Sigmoid colon (tissue), 7 donors: ENCODE measurements around the gene GGA3. TPM values are rescaled to one million over a fixed set of nuclear protein-coding genes. Genes with fewer than 3 reads are reported as not detected.
"Not testable (repeated sequence)": the region's sequence is repeated elsewhere in the genome, so short reads cannot be mapped to it uniquely, and the experiment has no call there.

Source experiments
- DNase-seq: peaks from one replicate; pipeline ENCODE4 v3.0.0-alpha.2; 2019
- H3K27ac ChIP-seq, 4 donors: fragments of 200-600 bp; sonication (generic); one replicate each; pipeline ENCODE4 v1.5.1; 2016 to 2019; ENCODE audit warnings: mild to moderate bottlenecking in 1 of 4
- H3K27me3 ChIP-seq, 3 donors: fragments of 200-600 bp; sonication (generic); one replicate each; pipeline ENCODE4 v1.5.1; 2019; ENCODE audit warnings: mild to moderate bottlenecking in 1 of 3
- H3K36me3 ChIP-seq, 4 donors: fragments of 200-600 bp; sonication (generic); one replicate each; pipeline ENCODE4 v1.5.1; 2016 to 2019
- H3K4me1 ChIP-seq, 4 donors: fragments of 200-600 bp; sonication (generic); one replicate each; pipeline ENCODE4 v1.5.1; 2017 to 2019
- H3K4me3 ChIP-seq, 4 donors: fragments of 200-600 bp; sonication (generic); one replicate each; pipeline ENCODE4 v1.5.1; 2017 to 2019; ENCODE audit warnings: mild to moderate bottlenecking in 2 of 4, moderate library complexity in 1 of 4
- H3K9me3 ChIP-seq, 4 donors: fragments of 200-600 bp in 3 of 4; sonication (generic) in 3 of 4; one replicate each; pipeline versions ENCODE4 v1.5.1 to v1.6.1; 2013 to 2019
- CTCF ChIP-seq, 4 experiments: fragments of 450-650 bp in 3 of 4; fragments of 200-600 bp in 1 of 4; IDR thresholded peaks; one replicate each; pipeline ENCODE4 v1.5.1; 2016 to 2019; ENCODE audit warnings: antibody characterized with exemption in 4 of 4, mild to moderate bottlenecking in 3 of 4, moderate library complexity in 2 of 4
- EP300 ChIP-seq, 4 donors: sonication (generic); formaldehyde crosslinking; IDR thresholded peaks; one replicate each; pipeline ENCODE4 v1.6.1; 2017; ENCODE audit warnings: antibody characterized with exemption in 4 of 4
- POLR2A ChIP-seq, 2 donors: fragments of 450-650 bp; IDR thresholded peaks; one replicate each; pipeline ENCODE4 v1.6.1; 2016; ENCODE audit warnings: antibody characterized with exemption in 2 of 2, mild to moderate bottlenecking in 2 of 2, moderate library complexity in 2 of 2
- POLR2AphosphoS5 ChIP-seq, 4 donors: sonication (generic); formaldehyde crosslinking; IDR thresholded peaks; one replicate each; pipeline ENCODE4 v1.6.1; 2017; ENCODE audit warnings: antibody characterized with exemption in 4 of 4
- WGBS, 2 donors: extraction: QIAGEN DNeasy Blood & Tissue Kit; methylation state at CpG; one replicate each; pipeline ENCODE4 v1.1.7; 2013; 5-methylcytosine and 5-hydroxymethylcytosine counted together
- intact Hi-C: fragments of 100-400 bp; cut with DNase I; formaldehyde crosslinking; loops from one replicate; pipeline ENCODE4 v1.15.1; 2023
- polyA plus RNA-seq, 3 donors: library from polyadenylated mRNA; stranded (reverse); fragments of 200-250 nt; gene quantifications; one replicate each; pipeline ENCODE4 v1.2.3, GENCODE V29; 2013
- total RNA-seq, 4 donors: library from RNA; depleted of rRNA; stranded (reverse); fragments of >200 nt; gene quantifications; one replicate each; pipeline ENCODE4 v1.1.0, GENCODE V29; 2016
- donor health status: healthy with polysubstance abuse.
- donor health status: Bipolar disorder and iron deficiency.
- donor health status: healthy.

Gene GGA3
- total and polyA plus RNA-seq, 7 donors: 10.2 to 35.8 (median 17.4) TPM

GRCh38 chr17:75287221-75287620 is 25.8 kb upstream of the GGA3 start:
- no peaks in the 10 kb centered on the region for H3K9me3 ChIP-seq
- 73 to 87% methylated on average over 9 of the region's 9 CpGs for WGBS, 2 donors
- intact Hi-C loops: loop anchor here (5.0 to 10.0 kb wide), 2 partner anchors 230 to 298 kb away; partner anchors contain the start of genes CASKIN2, MYO15B and TSEN54
- H3K4me3 ChIP-seq: no peak overlapping the region
- H3K4me1 ChIP-seq: peaks cover 0 to 15% (median 5%) of the 10 kb centered on the region in 4 donors
- DNase-seq: no peak
- no peak overlapping the region for H3K27ac ChIP-seq
- no peaks in the 10 kb centered on the region for H3K27me3 ChIP-seq
- H3K36me3 ChIP-seq: peaks cover 0 to 31% (median 5%) of the 10 kb centered on the region in 4 donors
- no peak for TF ChIP-seq EP300 (IDR thresholded peaks at IDR 0.05)
- TF ChIP-seq POLR2A (IDR thresholded peaks at IDR 0.05): no peak
- no peak for TF ChIP-seq POLR2AphosphoS5 (IDR thresholded peaks at IDR 0.05)
- no peak for TF ChIP-seq CTCF (IDR thresholded peaks at IDR 0.05)

- Histone ChIP-seq H3K27ac (no peak overlapping the region), H3K4me1 (peaks cover 0 to 10% (median 5%) of the 10 kb centered on the region in 4 donors), H3K27me3 (no peaks in the 10 kb centered on the region), H3K9me3 (no peaks in the 10 kb centered on the region), H3K4me3 (no peak overlapping the region), H3K36me3 (peaks cover 0 to 37% (median 5%) of the 10 kb centered on the region in 4 donors)
- intact Hi-C loops: loop anchor here (5.0 to 10.0 kb wide), 2 partner anchors 232 to 300 kb away; partner anchors contain the start of genes CASKIN2, MYO15B and TSEN54
- TF ChIP-seq CTCF (IDR thresholded peaks at IDR 0.05) (no peak), EP300 (IDR thresholded peaks at IDR 0.05) (no peak), POLR2A (IDR thresholded peaks at IDR 0.05) (no peak), POLR2AphosphoS5 (IDR thresholded peaks at IDR 0.05) (no peak)
- no peak for DNase-seq
- WGBS, 2 donors: 85 to 95% methylated on average over 6 of the region's 6 CpGs
These were observed 23.7 kb upstream of the GGA3 start for GRCh38 chr17:75285123-75285522.

GRCh38 chr17:75280189-75280588 is 18.8 kb upstream of the GGA3 start:
- not testable (repeated sequence) for H3K9me3 ChIP-seq, DNase-seq, H3K4me3 ChIP-seq, H3K27me3 ChIP-seq, H3K4me1 ChIP-seq, H3K27ac ChIP-seq
- intact Hi-C loops: loop anchor here (10.0 kb wide), 1 partner anchor 305 kb away; the partner anchor contains the start of gene MYO15B
- H3K36me3 ChIP-seq: peaks cover 0 to 39% (median 6%) of the 10 kb centered on the region in 4 donors
- 95% methylated on average over 4 of the region's 4 CpGs for WGBS, 2 donors

- H3K9me3 ChIP-seq: no peaks in the 10 kb centered on the region
- no peak overlapping the region for H3K4me3 ChIP-seq
- peaks cover 0 to 9% (median 8%) of the 10 kb centered on the region in 4 donors for H3K4me1 ChIP-seq
- no peak overlapping the region for H3K27ac ChIP-seq
- DNase-seq: no peak
- no peaks in the 10 kb centered on the region for H3K27me3 ChIP-seq
- no peak for TF ChIP-seq POLR2A (IDR thresholded peaks at IDR 0.05)
- TF ChIP-seq POLR2AphosphoS5 (IDR thresholded peaks at IDR 0.05): no peak
- no peak for TF ChIP-seq CTCF (IDR thresholded peaks at IDR 0.05)
- TF ChIP-seq EP300 (IDR thresholded peaks at IDR 0.05): no peak
- H3K36me3 ChIP-seq: peaks cover 0 to 26% (median 2%) of the 10 kb centered on the region in 4 donors
- 91 to 94% methylated on average over 6 of the region's 6 CpGs for WGBS, 2 donors
- intact Hi-C loops: no loop called here
These were observed 16.3 kb upstream of the GGA3 start for GRCh38 chr17:75277664-75278071.

- intact Hi-C loops: loop anchor here (5.0 kb wide), 2 partner anchors 133 to 243 kb away; partner anchors contain the start of genes CASKIN2, GRB2 and TSEN54
- no peaks in the 10 kb centered on the region for H3K9me3 ChIP-seq
- H3K27me3 ChIP-seq: no peaks in the 10 kb centered on the region
- WGBS, 2 donors: 73 to 80% methylated on average over 7 of the region's 7 CpGs
- TF ChIP-seq EP300 (IDR thresholded peaks at IDR 0.05) (no peak), CTCF (IDR thresholded peaks at IDR 0.05) (no peak), POLR2A (IDR thresholded peaks at IDR 0.05) (no peak), POLR2AphosphoS5 (IDR thresholded peaks at IDR 0.05) (no peak)
- no peak for DNase-seq
- peaks cover 0 to 16% (median 2%) of the 10 kb centered on the region in 4 donors for H3K36me3 ChIP-seq
- peaks cover 0 to 32% (median 25%) of the 10 kb centered on the region in 4 donors for H3K4me1 ChIP-seq
- H3K4me3 ChIP-seq: no peak overlapping the region
- H3K27ac ChIP-seq: no peak overlapping the region
These were observed 12.7 kb upstream of the GGA3 start for GRCh38 chr17:75273977-75274708.
